HepG2 (cell line): ENCODE data around the gene DDRGK1. TPM values are rescaled to one million over a fixed set of nuclear protein-coding genes. Genes with fewer than 3 reads are reported as not detected.
A peak's percentile ranks its signal among the peaks of the same experiment; 100 is the strongest.

Experiments
- AHDC1 ChIP-seq: sonication (generic); formaldehyde crosslinking; IDR thresholded peaks from 2 replicates; pipeline ENCODE4 v1.5.1; 2020; ENCODE audit warnings: mild to moderate bottlenecking, missing genetic modification reagents, borderline replicate concordance
- CBX1 ChIP-seq: IDR thresholded peaks from one replicate; pipeline ENCODE4 v1.6.1; 2016; ENCODE audit warnings: antibody characterized with exemption, low read depth
- DR1 ChIP-seq: sonication (generic); formaldehyde crosslinking; IDR thresholded peaks from 2 replicates; pipeline ENCODE4 v1.8.0; 2021; ENCODE audit warnings: mild to moderate bottlenecking, missing genetic modification reagents, inconsistent platforms
- GABPA ChIP-seq, 2 experiments: IDR thresholded peaks; 2 replicates each; pipeline ENCODE4 v1.6.1; 2011 to 2016; ENCODE audit warnings: low read depth in 2 of 2, low read length in 1 of 2, missing biosample characterization in 1 of 2, missing genetic modification characterization in 1 of 2
- GZF1 ChIP-seq: sonication (generic); formaldehyde crosslinking; IDR thresholded peaks from 2 replicates; pipeline ENCODE4 v1.5.1; 2020; ENCODE audit warnings: mild to moderate bottlenecking, missing genetic modification reagents
- JARID2 ChIP-seq: sonication (generic); formaldehyde crosslinking; IDR thresholded peaks from 2 replicates; pipeline ENCODE4 v1.8.1; 2023; ENCODE audit warnings: missing genetic modification reagents, inconsistent platforms; ENCODE audit not compliant: insufficient replicate concordance
- KAT7 ChIP-seq: IDR thresholded peaks from 2 replicates; pipeline ENCODE4 v1.6.1; 2018; ENCODE audit warnings: borderline replicate concordance, missing compliant biosample characterization
- MED8 ChIP-seq: sonication (generic); formaldehyde crosslinking; IDR thresholded peaks from 2 replicates; pipeline ENCODE4 v1.8.1; 2023; ENCODE audit warnings: mild to moderate bottlenecking, missing genetic modification reagents; ENCODE audit not compliant: insufficient replicate concordance
- SRY ChIP-seq: sonication (generic); formaldehyde crosslinking; IDR thresholded peaks from 2 replicates; pipeline ENCODE4 v1.8.0; 2022; ENCODE audit warnings: mild to moderate bottlenecking, missing genetic modification reagents
- SUZ12 ChIP-seq: fragments of 150-350 bp; IDR thresholded peaks from 2 replicates; pipeline ENCODE4 v1.6.1; 2014; ENCODE audit warnings: low read depth, low read length
- XBP1 ChIP-seq: sonication (generic); formaldehyde crosslinking; IDR thresholded peaks from 2 replicates; pipeline ENCODE4 v1.5.0; 2020; ENCODE audit warnings: missing genetic modification reagents
- ZBTB37 ChIP-seq: sonication (generic); formaldehyde crosslinking; IDR thresholded peaks from 2 replicates; pipeline ENCODE4 v1.4.0; 2020; ENCODE audit warnings: mild to moderate bottlenecking, missing genetic modification reagents
- ZBTB7B ChIP-seq: sonication (generic); formaldehyde crosslinking; IDR thresholded peaks from 2 replicates; pipeline ENCODE4 v1.4.0; 2020; ENCODE audit warnings: missing genetic modification reagents
- ZNF136 ChIP-seq: sonication (generic); formaldehyde crosslinking; IDR thresholded peaks from 2 replicates; pipeline ENCODE4 v1.8.1; 2022; ENCODE audit warnings: low read depth, mild to moderate bottlenecking, moderate library complexity, missing genetic modification reagents
- ZNF441 ChIP-seq: sonication (generic); formaldehyde crosslinking; IDR thresholded peaks from 2 replicates; pipeline ENCODE4 v1.7.0; 2021; ENCODE audit warnings: missing genetic modification reagents, borderline replicate concordance
- ZNF607 ChIP-seq: sonication (generic); formaldehyde crosslinking; IDR thresholded peaks from 2 replicates; pipeline ENCODE4 v1.5.1; 2020; ENCODE audit warnings: missing genetic modification reagents, mild to moderate bottlenecking, borderline replicate concordance
- polyA plus RNA-seq, 8 experiments: library from polyadenylated mRNA; depleted of rRNA in 3 of 8; stranded (reverse) in 7 of 8; unstranded in 1 of 8; fragments of >200 nt; fragmentation: Illumina TruSeq in 4 of 8; extraction: Trizol in 4 of 8; gene quantifications; 2 replicates each; pipeline versions ENCODE4 v1.2.1 to v1.2.3, GENCODE V29; 2011 to 2016; ENCODE audit warnings: low read depth in 4 of 8, missing spikeins in 1 of 8, mixed read lengths in 1 of 8; ENCODE audit not compliant: insufficient read depth in 1 of 8
- total RNA-seq, 5 experiments: library from RNA; depleted of rRNA; stranded (reverse); fragments of >200 nt; fragmentation: Illumina TruSeq; extraction: Trizol; gene quantifications; 2 replicates each; pipeline ENCODE4 v1.2.3, GENCODE V29; 2016; ENCODE audit warnings: low read depth in 1 of 5
- TF ChIP-seq, protein P1 (sequence below): sonication (generic); formaldehyde crosslinking; IDR thresholded peaks from 2 replicates; pipeline ENCODE4 v1.8.0; 2023; ENCODE audit warnings: mild to moderate bottlenecking, missing genetic modification reagents
- TF ChIP-seq, protein P2 (sequence below): sonication (generic); formaldehyde crosslinking; IDR thresholded peaks from 2 replicates; pipeline ENCODE4 v1.5.1; 2020; ENCODE audit warnings: missing genetic modification reagents, mild to moderate bottlenecking, borderline replicate concordance

DDRGK1 gene
- total and polyA plus RNA-seq, 2 of the 13 experiments (the other 11 are each of a cell fraction or from before 2014, with no cell fraction given), result 96.7 to 149 TPM

DNA sequence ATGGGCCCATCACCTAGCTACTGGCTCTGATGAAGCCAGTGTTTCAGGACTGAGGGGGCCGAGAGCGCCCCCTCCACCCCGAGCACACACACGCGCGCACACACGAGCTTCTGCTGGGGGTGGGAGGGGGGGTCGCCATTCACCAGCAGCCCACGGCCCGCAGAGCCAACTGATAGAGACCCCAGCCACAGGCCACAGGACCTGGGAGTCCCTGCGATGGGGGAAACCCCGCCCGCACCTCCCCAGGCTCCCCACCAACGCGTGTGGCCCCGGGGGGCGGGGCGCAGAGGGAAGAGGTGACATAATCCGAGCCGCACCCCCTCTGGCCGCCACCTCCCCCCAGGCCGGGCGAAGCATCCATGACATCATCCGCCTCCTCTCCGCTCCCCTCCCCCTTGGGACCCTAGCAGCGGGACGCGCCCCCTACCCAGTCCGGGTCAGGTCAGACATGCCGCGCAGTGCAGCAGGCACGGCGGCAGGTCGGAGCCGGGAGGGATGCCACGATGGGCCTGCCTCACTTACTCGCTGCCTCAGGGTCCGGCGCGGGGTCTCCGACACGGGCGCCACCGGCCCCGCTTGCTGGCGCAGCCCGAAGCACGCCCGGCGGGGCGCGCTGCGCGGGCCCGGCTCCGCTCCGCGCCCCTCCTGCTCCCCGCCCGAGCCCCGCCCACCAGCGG lies 31.4 kb downstream of the DDRGK1 start, which contains the start of gene LZTS3 (continued):
- TF ChIP-seq SRY (CRISPR knock-in tag) (peak; percentile 0; the same call in 1 of the 2 replicates), CBX1 (peak; percentile 22), GZF1 (CRISPR knock-in tag) (0 out of 2 replicates have a peak, but pooled peaks have one; percentile 12), ZBTB7B (CRISPR knock-in tag) (no peak), ZNF441 (no peak), AHDC1 (no peak), ZNF607 (no peak), ZNF136 (CRISPR knock-in tag) (0 out of 2 replicates have a peak, but pooled peaks have one; percentile 1), MED8 (CRISPR knock-in tag) (no peak), JARID2 (no peak), XBP1 (CRISPR knock-in tag) (no peak), DR1 (CRISPR knock-in tag) (no peak), GABPA (IDR thresholded peaks at IDR 0.05; ENCODE audit: low read depth, low read length) (no peak), GABPA (CRISPR knock-in tag; IDR thresholded peaks at IDR 0.05; ENCODE audit: low read depth) (no peak), KAT7 (peak; percentile 48; the same call in 1 of the 2 replicates), ZBTB37 (CRISPR knock-in tag) (no peak), SUZ12 (no peak)
- TF ChIP-seq, protein P1, sequence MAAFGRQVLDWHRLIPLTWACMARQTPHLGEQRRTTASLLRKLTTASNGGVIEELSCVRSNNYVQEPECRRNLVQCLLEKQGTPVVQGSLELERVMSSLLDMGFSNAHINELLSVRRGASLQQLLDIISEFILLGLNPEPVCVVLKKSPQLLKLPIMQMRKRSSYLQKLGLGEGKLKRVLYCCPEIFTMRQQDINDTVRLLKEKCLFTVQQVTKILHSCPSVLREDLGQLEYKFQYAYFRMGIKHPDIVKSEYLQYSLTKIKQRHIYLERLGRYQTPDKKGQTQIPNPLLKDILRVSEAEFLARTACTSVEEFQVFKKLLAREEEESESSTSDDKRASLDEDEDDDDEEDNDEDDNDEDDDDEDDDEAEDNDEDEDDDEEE, result peak; percentile 44; the same call in 1 of the 2 replicates
- TF ChIP-seq, protein P2, sequence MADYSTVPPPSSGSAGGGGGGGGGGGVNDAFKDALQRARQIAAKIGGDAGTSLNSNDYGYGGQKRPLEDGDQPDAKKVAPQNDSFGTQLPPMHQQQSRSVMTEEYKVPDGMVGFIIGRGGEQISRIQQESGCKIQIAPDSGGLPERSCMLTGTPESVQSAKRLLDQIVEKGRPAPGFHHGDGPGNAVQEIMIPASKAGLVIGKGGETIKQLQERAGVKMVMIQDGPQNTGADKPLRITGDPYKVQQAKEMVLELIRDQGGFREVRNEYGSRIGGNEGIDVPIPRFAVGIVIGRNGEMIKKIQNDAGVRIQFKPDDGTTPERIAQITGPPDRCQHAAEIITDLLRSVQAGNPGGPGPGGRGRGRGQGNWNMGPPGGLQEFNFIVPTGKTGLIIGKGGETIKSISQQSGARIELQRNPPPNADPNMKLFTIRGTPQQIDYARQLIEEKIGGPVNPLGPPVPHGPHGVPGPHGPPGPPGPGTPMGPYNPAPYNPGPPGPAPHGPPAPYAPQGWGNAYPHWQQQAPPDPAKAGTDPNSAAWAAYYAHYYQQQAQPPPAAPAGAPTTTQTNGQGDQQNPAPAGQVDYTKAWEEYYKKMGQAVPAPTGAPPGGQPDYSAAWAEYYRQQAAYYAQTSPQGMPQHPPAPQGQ, result peak; percentile 76; the same call in 1 of the 2 replicates
